ENCODE data around the gene RXRA.

- TF ChIP-seq CTCF (IDR thresholded peaks at IDR 0.05; ENCODE audit: borderline replicate concordance, extremely low read depth, low read length, poor library complexity, severe bottlenecking) = no peak
- no peak for TF ChIP-seq EZH2 (IDR thresholded peaks at IDR 0.05; ENCODE audit: borderline replicate concordance, low read depth, low read length, severe bottlenecking)
Observed at GRCh38 chr9:134400283-134400682, 74.0 kb downstream of the RXRA start.
